CD8-positive, alpha-beta memory T cell (primary cell): Measurements from ENCODE around the gene OR1F1. TPM values are rescaled to one million over a fixed set of nuclear protein-coding genes. Genes with fewer than 3 reads are reported as not detected.

ENCODE experiments used
- CTCF ChIA-PET: fragments of 350-600 bp; sonication (Branson Sonifier 250); formaldehyde crosslinking; loops from one replicate; lab custom pipeline; 2021; ENCODE audit warnings: antibody characterized with exemption; lab: Charles Lee
- POLR2A ChIA-PET: fragments of 350-600 bp; sonication (Branson Sonifier 250); formaldehyde crosslinking; loops from one replicate; lab custom pipeline; 2021; ENCODE audit warnings: antibody characterized with exemption; lab: Charles Lee
- DNase-seq, 5 donors: peaks; one replicate each; pipeline versions ENCODE4 v3.0.0 to v3.0.0-alpha.2; 2020 to 2022; ENCODE audit warnings: mixed read lengths in 1 of 5
- H3K27ac ChIP-seq: one replicate; pipeline ENCODE4 v1.7.0; 2013; ENCODE audit warnings: low read depth, mild to moderate bottlenecking, low read length, moderate library complexity
- H3K27me3 ChIP-seq: 2 replicates; pipeline ENCODE4 v1.7.0; 2013; ENCODE audit warnings: low read length, mild to moderate bottlenecking; ENCODE audit not compliant: insufficient read depth, poor library complexity, severe bottlenecking
- H3K36me3 ChIP-seq: 2 replicates; pipeline ENCODE4 v1.7.0; 2013; ENCODE audit warnings: mild to moderate bottlenecking, low read length, moderate library complexity; ENCODE audit not compliant: insufficient read depth
- H3K4me1 ChIP-seq: 2 replicates; pipeline ENCODE4 v1.7.0; 2013; ENCODE audit warnings: mild to moderate bottlenecking, low read length, moderate library complexity; ENCODE audit not compliant: insufficient read depth
- H3K4me3 ChIP-seq: 2 replicates; pipeline ENCODE4 v1.7.0; 2013; ENCODE audit warnings: mild to moderate bottlenecking, low read length
- H3K9me3 ChIP-seq: 2 replicates; pipeline ENCODE4 v1.7.0; 2013; ENCODE audit warnings: mild to moderate bottlenecking, low read length
- H3K27ac Mint-ChIP-seq, 8 donors: one replicate each; pipeline ENCODE4 v1.8.0; 2020 to 2021; ENCODE audit warnings: mixed read lengths in 8 of 8, mild to moderate bottlenecking in 6 of 8, inconsistent platforms in 3 of 8, moderate library complexity in 3 of 8
- H3K27me3 Mint-ChIP-seq, 2 donors: one replicate each; pipeline ENCODE4 v1.8.0; 2020 to 2021; ENCODE audit warnings: mixed read lengths in 2 of 2, mild to moderate bottlenecking in 1 of 2, moderate library complexity in 1 of 2
- H3K36me3 Mint-ChIP-seq, 3 donors: one replicate each; pipeline ENCODE4 v1.8.0; 2020 to 2021; ENCODE audit warnings: mixed read lengths in 3 of 3, inconsistent platforms in 1 of 3, mild to moderate bottlenecking in 1 of 3
- H3K4me1 Mint-ChIP-seq, 3 donors: one replicate each; pipeline ENCODE4 v1.8.0; 2020 to 2021; ENCODE audit warnings: mixed read lengths in 3 of 3, inconsistent platforms in 1 of 3, mild to moderate bottlenecking in 1 of 3
- H3K4me3 Mint-ChIP-seq, 7 donors: one replicate each; pipeline ENCODE4 v1.8.0; 2020 to 2021; ENCODE audit warnings: mixed read lengths in 7 of 7, mild to moderate bottlenecking in 6 of 7, moderate library complexity in 4 of 7, inconsistent platforms in 2 of 7
- H3K9me3 Mint-ChIP-seq, 5 donors: one replicate each; pipeline ENCODE4 v1.8.0; 2020 to 2022; ENCODE audit warnings: mixed read lengths in 5 of 5, mild to moderate bottlenecking in 3 of 5, moderate library complexity in 2 of 5, inconsistent platforms in 1 of 5
- polyA plus RNA-seq: library from polyadenylated mRNA; unstranded; fragments of 300-500 nt; fragmentation: Illumina TruSeq; gene quantifications from one replicate; pipeline ENCODE4 v1.2.3, GENCODE V29; 2021
- total RNA-seq, 2 experiments: library from RNA; stranded (reverse); gene quantifications; one replicate each; pipeline ENCODE4 v1.2.3, GENCODE V29; 2021

Gene OR1F1
- total and polyA plus RNA-seq, 3 experiments from 2014 or later: not detected

DNA sequence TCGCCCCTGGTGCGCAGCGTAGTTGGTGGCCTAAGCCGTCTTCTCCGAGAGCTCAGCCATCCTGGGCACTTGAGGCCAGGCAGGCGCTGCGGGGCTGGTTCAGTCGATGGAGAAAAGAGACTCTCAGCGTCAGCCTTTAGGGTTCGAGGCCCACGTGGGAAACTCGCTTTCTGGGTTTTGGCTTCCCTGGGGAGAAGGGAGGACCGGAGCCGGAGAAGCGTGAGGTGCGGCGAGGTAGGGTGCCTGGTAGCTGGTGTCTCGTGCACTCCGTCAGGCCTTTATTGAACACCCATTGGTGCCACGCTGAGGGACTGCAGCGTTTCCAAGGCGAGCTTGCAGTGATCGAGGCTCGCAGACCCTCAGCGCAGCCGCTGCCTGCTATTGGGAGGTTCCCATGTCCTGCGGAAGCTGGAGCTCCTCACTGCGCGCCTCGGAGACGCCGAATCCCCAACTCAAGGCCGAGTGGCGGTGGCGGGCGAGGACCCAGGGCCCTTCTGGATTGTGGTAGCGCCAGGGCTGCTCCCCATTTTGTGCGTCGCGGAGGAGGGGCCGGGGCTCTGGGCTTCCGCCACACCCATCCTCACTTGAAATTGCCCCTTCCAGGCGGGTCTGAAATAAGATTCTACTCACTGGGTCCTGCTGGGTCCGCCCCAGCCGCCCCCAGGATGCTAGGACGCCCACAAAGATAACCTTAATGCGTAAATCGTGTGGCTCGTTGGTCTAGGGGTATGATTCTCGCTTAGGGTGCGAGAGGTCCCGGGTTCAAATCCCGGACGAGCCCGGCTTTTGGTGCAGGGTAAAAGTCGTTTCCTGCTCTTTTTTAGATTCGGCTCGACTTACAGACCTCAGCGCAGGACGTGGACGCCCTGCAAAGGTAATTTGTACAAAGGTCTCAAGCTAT, 1.2 kb downstream of the OR1F1 start:
- DNase-seq: peak in 3 of 5 donors; percentile 12 to 29 (median 28)
- peak overlapping the region in 6 of 8 donors; percentile 35 to 79 (median 62) for H3K27ac Mint-ChIP-seq
- peaks cover 0 to 9% (median 4%) of the 10 kb centered on the region in 5 donors for H3K9me3 Mint-ChIP-seq
- CTCF ChIA-PET: no interaction called here
- Histone ChIP-seq H3K4me1 (peaks cover 47% of the 10 kb centered on the region), H3K9me3 (no peaks in the 10 kb centered on the region), H3K4me3 (peak overlapping the region; percentile 43), H3K36me3 (no peaks in the 10 kb centered on the region), H3K27me3 (peaks cover 69% of the 10 kb centered on the region), H3K27ac (peak overlapping the region; percentile 31)
- POLR2A ChIA-PET: interaction anchor here (0.5 to 1.0 kb wide), 3 partner anchors 29 to 211 kb away, joined by 3 to 4 read pairs (median 3); partner anchors contain the start of gene ZSCAN32
- H3K36me3 Mint-ChIP-seq: peaks cover 0 to 4% (median 0%) of the 10 kb centered on the region in 3 donors
- H3K4me1 Mint-ChIP-seq: peaks cover 40 to 46% (median 41%) of the 10 kb centered on the region in 3 donors
- H3K4me3 Mint-ChIP-seq: peak overlapping the region; percentile 55 to 83 (median 73)
- peaks cover 69 to 73% of the 10 kb centered on the region in 2 donors for H3K27me3 Mint-ChIP-seq

DNA sequence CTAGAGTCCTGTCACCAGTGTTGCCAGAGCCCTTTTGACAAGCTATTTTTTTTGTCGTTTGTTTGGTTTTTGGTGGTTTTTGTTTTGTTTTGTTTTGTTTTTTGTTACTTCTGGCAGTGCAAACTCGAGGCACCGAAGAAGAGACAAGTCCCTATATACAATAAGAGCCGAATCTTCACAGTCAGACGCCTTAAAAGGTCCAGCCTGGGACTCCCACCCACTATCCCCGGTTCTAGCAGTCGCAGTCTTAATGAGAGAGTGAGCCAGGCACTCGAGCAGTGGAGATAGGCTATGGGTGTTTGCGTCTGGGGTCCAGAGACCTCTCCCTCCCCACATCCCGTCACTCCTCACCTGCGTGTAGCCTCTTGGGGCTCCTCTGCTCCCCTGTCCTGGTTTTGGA, 1.9 kb downstream of the OR1F1 start:
- Histone ChIP-seq H3K27ac (no peak overlapping the region), H3K36me3 (no peaks in the 10 kb centered on the region), H3K9me3 (no peaks in the 10 kb centered on the region), H3K27me3 (peaks cover 70% of the 10 kb centered on the region), H3K4me1 (peaks cover 46% of the 10 kb centered on the region), H3K4me3 (peak overlapping the region; percentile 24)
- CTCF ChIA-PET: no interaction called here
- H3K9me3 Mint-ChIP-seq: peaks cover 0 to 8% (median 3%) of the 10 kb centered on the region in 5 donors
- POLR2A ChIA-PET: interaction anchor here (0.5 to 1.0 kb wide), 3 partner anchors 29 to 211 kb away, joined by 3 to 4 read pairs (median 3); partner anchors contain the start of gene ZSCAN32
- no peak for DNase-seq
- peak overlapping the region in 4 of 8 donors; percentile 61 to 79 (median 72) for H3K27ac Mint-ChIP-seq
- peaks cover 70 to 76% of the 10 kb centered on the region in 2 donors for H3K27me3 Mint-ChIP-seq
- peak overlapping the region; percentile 55 to 88 (median 73) for H3K4me3 Mint-ChIP-seq
- peaks cover 37 to 42% (median 39%) of the 10 kb centered on the region in 3 donors for H3K4me1 Mint-ChIP-seq
- H3K36me3 Mint-ChIP-seq: peaks cover 0 to 6% (median 3%) of the 10 kb centered on the region in 3 donors

DNA sequence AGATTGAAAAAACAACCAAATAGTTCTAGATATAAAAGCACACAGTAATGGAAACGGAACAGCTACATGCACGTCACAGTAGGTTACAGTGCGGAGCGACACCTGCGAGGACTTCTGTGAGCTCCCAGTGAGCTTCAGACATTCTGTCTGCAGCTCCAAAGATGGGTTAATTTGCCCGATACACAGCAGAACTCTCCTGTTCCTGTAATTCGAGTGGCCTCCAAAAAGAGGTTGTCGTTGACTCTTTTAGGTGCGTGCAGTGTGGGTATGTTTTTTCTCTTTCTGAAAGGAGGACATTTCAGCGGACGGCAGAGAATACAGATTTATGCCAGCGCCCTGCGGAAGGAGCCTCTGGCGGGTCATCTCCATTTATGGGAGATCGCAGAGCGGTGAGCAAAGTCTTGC, 2.9 kb downstream of the OR1F1 start:
- Mint-ChIP-seq H3K4me1 (peaks cover 37 to 42% (median 39%) of the 10 kb centered on the region in 3 donors), H3K36me3 (peaks cover 0 to 6% (median 3%) of the 10 kb centered on the region in 3 donors), H3K27ac (peak overlapping the region in 6 of 8 donors; percentile 3 to 80 (median 64)), H3K9me3 (peaks cover 0 to 8% (median 3%) of the 10 kb centered on the region in 5 donors), H3K27me3 (peaks cover 77 to 78% of the 10 kb centered on the region in 2 donors), H3K4me3 (peak overlapping the region; percentile 27 to 81 (median 74))
- H3K9me3 ChIP-seq: no peaks in the 10 kb centered on the region
- DNase-seq: peak in 2 of 5 donors; percentile 23
- CTCF ChIA-PET: no interaction called here
- peak overlapping the region; percentile 49 for H3K4me3 ChIP-seq
- no peak overlapping the region for H3K27ac ChIP-seq
- peaks cover 46% of the 10 kb centered on the region for H3K4me1 ChIP-seq
- POLR2A ChIA-PET: no interaction called here
- no peaks in the 10 kb centered on the region for H3K36me3 ChIP-seq
- peaks cover 76% of the 10 kb centered on the region for H3K27me3 ChIP-seq

DNA sequence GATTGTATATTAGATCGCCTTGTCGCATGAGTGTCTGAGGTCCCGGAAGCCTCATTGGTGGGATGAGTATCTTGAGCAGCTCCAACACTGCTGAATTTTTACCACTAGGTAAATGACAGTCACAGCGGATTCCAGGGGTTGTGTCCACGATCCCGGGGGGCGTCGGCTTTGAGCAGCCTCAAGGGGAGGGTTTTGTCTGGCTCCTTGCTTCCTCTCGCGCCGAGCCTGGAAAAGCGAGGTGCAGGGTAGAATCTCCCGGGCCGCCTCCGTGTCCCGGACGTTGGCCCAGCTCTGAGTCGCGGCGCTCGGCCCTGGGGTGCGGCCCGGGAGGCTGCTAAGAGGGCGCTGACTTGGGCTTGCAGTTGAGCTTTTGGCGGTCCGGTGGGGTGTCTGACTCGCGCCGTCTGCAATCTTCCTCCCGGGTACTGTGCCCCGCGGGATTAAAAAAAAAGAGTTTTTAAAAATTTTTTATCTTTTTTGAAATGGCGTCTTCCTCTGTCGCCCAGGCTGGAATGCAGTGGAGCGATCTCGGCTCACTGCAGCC, 4.5 kb downstream of the OR1F1 start:
- H3K4me1 Mint-ChIP-seq: peaks cover 36 to 37% (median 36%) of the 10 kb centered on the region in 3 donors
- Histone ChIP-seq H3K27ac (no peak overlapping the region), H3K27me3 (peaks cover 73% of the 10 kb centered on the region), H3K4me1 (peaks cover 43% of the 10 kb centered on the region), H3K9me3 (no peaks in the 10 kb centered on the region), H3K36me3 (no peaks in the 10 kb centered on the region), H3K4me3 (no peak overlapping the region)
- ChIA-PET CTCF (no interaction called here), POLR2A (no interaction called here)
- H3K27ac Mint-ChIP-seq: no peak overlapping the region
- DNase-seq: no peak
- no peak overlapping the region for H3K4me3 Mint-ChIP-seq
- peaks cover 0 to 6% (median 3%) of the 10 kb centered on the region in 3 donors for H3K36me3 Mint-ChIP-seq
- peaks cover 0 to 8% (median 0%) of the 10 kb centered on the region in 5 donors for H3K9me3 Mint-ChIP-seq
- H3K27me3 Mint-ChIP-seq: peaks cover 67 to 73% of the 10 kb centered on the region in 2 donors

DNA sequence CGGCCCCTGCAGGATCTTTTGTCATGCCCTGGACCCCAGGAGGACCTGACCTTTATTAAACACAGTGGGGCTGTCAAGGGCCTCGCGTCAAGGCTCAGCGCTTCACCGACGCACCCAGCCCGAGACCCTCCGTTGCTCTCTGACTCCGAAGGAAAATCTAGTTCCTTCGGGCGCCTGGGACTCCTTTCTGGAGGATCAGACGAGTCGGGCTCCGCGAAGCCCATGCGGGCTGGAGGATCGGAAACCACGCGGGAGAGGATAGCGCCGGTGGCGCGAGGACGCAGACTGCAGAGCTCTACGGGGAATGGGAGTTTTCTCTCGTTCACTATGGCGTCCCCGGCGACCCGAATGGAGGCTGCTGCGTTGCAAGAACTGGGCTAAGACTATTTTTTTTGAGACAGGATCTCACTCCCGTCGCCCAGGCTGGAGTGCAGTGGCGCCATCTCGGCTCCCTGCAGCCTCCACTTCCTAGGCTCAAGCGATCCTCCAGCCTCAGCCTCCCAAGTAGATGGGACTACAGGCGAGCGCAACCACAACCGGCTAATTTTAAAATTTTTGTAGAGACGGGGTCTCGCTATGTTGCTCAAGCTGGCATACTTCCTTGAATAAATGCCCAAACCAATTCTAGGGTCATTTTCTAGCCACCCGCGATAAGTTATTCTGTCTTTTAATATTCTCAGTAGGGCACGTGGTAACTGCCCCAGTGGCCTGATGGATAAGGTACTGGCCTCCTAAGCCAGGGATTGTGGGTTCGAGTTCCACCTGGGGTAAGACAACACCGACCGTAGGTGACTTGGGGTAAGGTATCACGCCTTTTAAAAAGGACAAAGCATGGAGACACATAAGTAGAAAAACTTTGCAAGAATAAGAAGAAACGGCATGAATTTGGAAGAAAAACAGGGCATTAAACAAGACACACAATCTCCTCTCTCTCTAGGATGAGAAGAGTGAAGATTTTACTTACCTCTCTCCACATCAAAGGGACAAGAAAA, 5.5 kb downstream of the OR1F1 start:
- H3K9me3 Mint-ChIP-seq: peaks cover 0 to 6% (median 0%) of the 10 kb centered on the region in 5 donors

DNA sequence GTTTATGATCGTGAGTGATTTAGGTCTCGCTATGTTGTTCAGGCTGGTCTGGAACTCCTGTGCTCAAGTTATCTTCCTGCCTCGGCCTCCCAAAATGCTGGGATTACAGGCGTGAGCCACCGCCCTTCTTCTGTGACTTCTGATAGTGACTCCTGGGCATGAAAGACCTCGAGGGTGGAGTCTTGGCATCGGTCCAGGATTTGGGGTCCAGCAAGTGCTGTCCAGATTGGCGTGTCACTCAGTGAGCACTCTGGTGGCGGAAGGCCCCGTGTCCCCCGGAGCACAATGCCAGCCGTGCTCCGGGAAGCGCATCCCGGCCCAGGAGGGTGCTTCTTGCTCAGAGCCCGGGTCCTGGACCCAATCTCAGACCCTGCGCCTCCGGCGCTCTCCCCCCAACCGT, 6.8 kb downstream of the OR1F1 start:
- ChIA-PET CTCF (no interaction called here), POLR2A (interaction anchor here (0.7 kb wide), 1 partner anchor 436 kb away, joined by 4 read pairs; no protein-coding TSS in a partner anchor)
- H3K27me3 ChIP-seq: peaks cover 56% of the 10 kb centered on the region
- no peak overlapping the region for H3K27ac ChIP-seq
- peaks cover 21% of the 10 kb centered on the region for H3K4me1 ChIP-seq
- no peaks in the 10 kb centered on the region for H3K36me3 ChIP-seq
- DNase-seq: no peak
- Mint-ChIP-seq H3K27me3 (peaks cover 54 to 59% of the 10 kb centered on the region in 2 donors), H3K4me1 (peaks cover 14 to 17% (median 15%) of the 10 kb centered on the region in 3 donors), H3K9me3 (peaks cover 0 to 4% (median 0%) of the 10 kb centered on the region in 5 donors), H3K36me3 (peaks cover 0 to 6% (median 3%) of the 10 kb centered on the region in 3 donors), H3K4me3 (no peak overlapping the region), H3K27ac (no peak overlapping the region)
- H3K4me3 ChIP-seq: no peak overlapping the region
- no peaks in the 10 kb centered on the region for H3K9me3 ChIP-seq

More for the DNA sequence above, 5.5 kb downstream of the OR1F1 start:
- H3K4me3 ChIP-seq: no peak overlapping the region
- no peak overlapping the region for H3K27ac ChIP-seq
- H3K4me1 ChIP-seq: peaks cover 34% of the 10 kb centered on the region
- no peaks in the 10 kb centered on the region for H3K9me3 ChIP-seq
- peak overlapping the region in 2 of 8 donors; percentile 38 to 72 for H3K27ac Mint-ChIP-seq
- CTCF ChIA-PET: no interaction called here
- H3K27me3 Mint-ChIP-seq: peaks cover 64 to 69% of the 10 kb centered on the region in 2 donors
- peaks cover 27 to 29% (median 27%) of the 10 kb centered on the region in 3 donors for H3K4me1 Mint-ChIP-seq
- DNase-seq: no peak
- POLR2A ChIA-PET: no interaction called here
- H3K4me3 Mint-ChIP-seq: peak overlapping the region in 1 of 7 donors; percentile 56
- H3K27me3 ChIP-seq: peaks cover 68% of the 10 kb centered on the region
- peaks cover 0 to 6% (median 3%) of the 10 kb centered on the region in 3 donors for H3K36me3 Mint-ChIP-seq
- H3K36me3 ChIP-seq: no peaks in the 10 kb centered on the region

DNA sequence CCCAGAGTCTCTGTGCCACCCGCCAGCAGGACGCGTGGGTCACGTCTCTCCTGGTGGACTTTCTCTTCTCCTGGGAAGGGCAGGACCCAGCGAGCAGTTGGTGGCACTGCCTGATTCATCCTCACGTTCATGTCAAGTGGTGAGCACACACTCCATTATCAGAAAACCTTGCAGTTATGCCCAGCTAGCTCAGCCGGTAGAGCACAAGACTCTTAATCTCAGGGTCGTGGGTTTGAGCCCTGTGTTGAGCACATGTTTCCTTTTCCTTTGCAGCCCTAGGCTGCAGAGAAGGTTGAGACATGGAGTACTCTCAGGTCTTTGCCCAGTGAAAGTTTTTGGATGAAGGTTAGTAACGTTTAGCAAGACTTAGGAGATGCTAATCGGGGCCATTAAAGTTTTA, 8.0 kb downstream of the OR1F1 start:
- Histone ChIP-seq H3K9me3 (no peaks in the 10 kb centered on the region), H3K4me3 (no peak overlapping the region), H3K27ac (no peak overlapping the region), H3K27me3 (peaks cover 44% of the 10 kb centered on the region), H3K36me3 (no peaks in the 10 kb centered on the region), H3K4me1 (peaks cover 9% of the 10 kb centered on the region)
- H3K4me1 Mint-ChIP-seq: peaks cover 6% of the 10 kb centered on the region in 3 donors
- H3K4me3 Mint-ChIP-seq: no peak overlapping the region
- ChIA-PET CTCF (no interaction called here), POLR2A (no interaction called here)
- peaks cover 44 to 51% of the 10 kb centered on the region in 2 donors for H3K27me3 Mint-ChIP-seq
- peaks cover 0 to 2% (median 0%) of the 10 kb centered on the region in 5 donors for H3K9me3 Mint-ChIP-seq
- peaks cover 0 to 6% (median 3%) of the 10 kb centered on the region in 3 donors for H3K36me3 Mint-ChIP-seq
- H3K27ac Mint-ChIP-seq: no peak overlapping the region
- no peak for DNase-seq
